Measurements from ENCODE around the gene RRAGD.

DNA sequence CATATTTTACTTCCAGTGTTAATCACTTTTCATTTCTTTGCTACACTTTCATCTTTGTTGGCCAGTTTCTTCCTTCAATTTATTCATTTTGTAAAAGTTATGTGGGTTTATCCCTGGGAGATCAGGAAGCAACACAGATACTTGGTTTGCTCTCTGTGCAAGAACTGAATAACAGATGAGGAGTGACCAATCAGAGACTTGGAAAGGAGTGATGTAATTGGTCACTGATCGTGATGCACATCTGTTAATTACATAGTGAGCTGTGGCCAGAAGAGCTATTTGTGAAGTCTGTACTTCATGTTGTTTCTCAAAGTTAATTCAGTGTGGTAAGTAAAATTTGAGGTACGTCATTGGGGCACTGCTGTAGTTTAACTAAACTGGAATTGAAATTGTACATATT is 42.2 kb upstream of the RRAGD start:
- TF ChIP-seq ZNF274 (IDR thresholded peaks at IDR 0.05; ENCODE audit: low read depth, low read length), result no peak
- no peak for TF ChIP-seq YY1 (IDR thresholded peaks at IDR 0.05; ENCODE audit: insufficient read depth, insufficient read length)
- TF ChIP-seq SUZ12 (IDR thresholded peaks at IDR 0.05; ENCODE audit: extremely low read depth, insufficient read depth, insufficient read length), result no peak

Measured in NT2/D1 (cell line).